WERI-Rb-1 (cell line): ENCODE results near the gene CFAP20DC.

ENCODE experiments used
- DNase-seq: peaks from one replicate; pipeline ENCODE4 v3.0.0-alpha.2; 2020
- H3K27ac ChIP-seq: fragments of 250-450 bp; sonication (Bioruptor Pico); 2 replicates; pipeline ENCODE4 v1.5.1; 2020; ENCODE audit warnings: mild to moderate bottlenecking, moderate library complexity
- H3K27me3 ChIP-seq: fragments of 250-450 bp; sonication (Bioruptor Pico); 2 replicates; pipeline ENCODE4 v1.5.1; 2021; ENCODE audit warnings: mild to moderate bottlenecking, low read depth, moderate library complexity; ENCODE audit not compliant: insufficient read depth, severe bottlenecking
- H3K36me3 ChIP-seq: fragments of 250-450 bp; sonication (Bioruptor Pico); 2 replicates; pipeline ENCODE4 v1.5.1; 2020; ENCODE audit warnings: mild to moderate bottlenecking, moderate library complexity
- H3K4me3 ChIP-seq: 2 replicates; pipeline ENCODE4 v1.5.1; 2011; ENCODE audit warnings: low read depth, mild to moderate bottlenecking, control low read depth, low read length
- H3K9me3 ChIP-seq: fragments of 250-450 bp; sonication (Bioruptor Pico); 2 replicates; pipeline ENCODE4 v1.5.1; 2021; ENCODE audit warnings: mild to moderate bottlenecking, moderate library complexity; ENCODE audit not compliant: severe bottlenecking
- TF ChIP-seq, protein P1 (sequence below): IDR thresholded peaks from 2 replicates; pipeline ENCODE4 v1.5.1; 2011; ENCODE audit warnings: low read depth, mild to moderate bottlenecking, control low read depth, inconsistent platforms, low read length

CFAP20DC gene

DNA sequence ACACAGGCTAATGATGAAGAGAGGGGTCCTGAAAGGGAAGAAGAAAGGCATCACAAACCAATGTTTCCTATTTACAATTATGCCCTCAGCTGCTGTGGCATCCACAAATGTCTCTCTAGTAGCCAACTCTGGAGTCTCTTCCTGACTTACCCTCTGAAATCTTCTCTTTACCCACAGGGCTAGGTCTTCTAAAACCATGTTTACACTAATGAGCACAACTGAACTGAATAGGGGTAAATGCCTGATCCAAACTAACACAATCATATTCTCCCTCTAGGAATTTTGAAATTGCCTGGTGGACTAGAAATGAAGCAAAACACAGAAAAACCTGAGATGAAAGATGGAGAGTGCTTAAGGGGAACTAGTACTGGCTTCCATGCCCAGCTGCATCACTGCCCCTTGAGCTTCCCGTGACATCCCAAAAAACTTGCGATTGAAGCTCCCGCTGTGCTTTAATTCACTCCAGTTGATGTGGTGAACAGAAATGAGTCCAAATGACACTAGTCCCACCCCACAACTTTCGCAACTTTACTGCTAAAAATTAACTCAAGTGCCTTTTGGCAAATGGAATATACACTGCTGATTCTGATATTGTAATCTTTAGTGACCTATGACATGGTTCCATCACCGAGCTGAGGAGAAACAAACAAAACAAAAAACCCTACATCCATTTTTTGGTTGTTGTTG, 32.8 kb downstream of the CFAP20DC start:
- no peak for DNase-seq
- Histone ChIP-seq H3K27me3 (no peaks in the 10 kb centered on the region), H3K4me3 (no peak overlapping the region), H3K9me3 (no peaks in the 10 kb centered on the region), H3K27ac (no peak overlapping the region), H3K36me3 (no peaks in the 10 kb centered on the region)
- TF ChIP-seq, protein P1, sequence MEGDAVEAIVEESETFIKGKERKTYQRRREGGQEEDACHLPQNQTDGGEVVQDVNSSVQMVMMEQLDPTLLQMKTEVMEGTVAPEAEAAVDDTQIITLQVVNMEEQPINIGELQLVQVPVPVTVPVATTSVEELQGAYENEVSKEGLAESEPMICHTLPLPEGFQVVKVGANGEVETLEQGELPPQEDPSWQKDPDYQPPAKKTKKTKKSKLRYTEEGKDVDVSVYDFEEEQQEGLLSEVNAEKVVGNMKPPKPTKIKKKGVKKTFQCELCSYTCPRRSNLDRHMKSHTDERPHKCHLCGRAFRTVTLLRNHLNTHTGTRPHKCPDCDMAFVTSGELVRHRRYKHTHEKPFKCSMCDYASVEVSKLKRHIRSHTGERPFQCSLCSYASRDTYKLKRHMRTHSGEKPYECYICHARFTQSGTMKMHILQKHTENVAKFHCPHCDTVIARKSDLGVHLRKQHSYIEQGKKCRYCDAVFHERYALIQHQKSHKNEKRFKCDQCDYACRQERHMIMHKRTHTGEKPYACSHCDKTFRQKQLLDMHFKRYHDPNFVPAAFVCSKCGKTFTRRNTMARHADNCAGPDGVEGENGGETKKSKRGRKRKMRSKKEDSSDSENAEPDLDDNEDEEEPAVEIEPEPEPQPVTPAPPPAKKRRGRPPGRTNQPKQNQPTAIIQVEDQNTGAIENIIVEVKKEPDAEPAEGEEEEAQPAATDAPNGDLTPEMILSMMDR = no peak

DNA sequence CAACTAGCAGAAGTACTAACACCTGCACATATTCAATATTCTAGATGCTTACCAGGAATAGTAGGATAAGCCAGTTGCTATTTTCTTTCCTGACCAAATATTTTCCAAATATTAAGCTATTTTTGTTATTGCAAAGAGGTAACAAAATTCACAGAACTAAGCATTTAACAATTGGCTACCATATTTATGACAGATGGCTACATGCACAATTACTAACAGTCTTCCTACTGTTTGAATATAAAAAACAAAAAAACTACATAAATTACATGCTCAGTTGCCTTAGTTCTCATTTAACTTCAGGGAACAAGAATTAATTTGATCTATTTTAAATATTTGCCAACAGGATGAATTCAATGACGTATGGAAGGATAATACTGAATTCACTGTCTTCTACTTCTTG, 36.2 kb downstream of the CFAP20DC start:
- no peaks in the 10 kb centered on the region for H3K27me3 ChIP-seq
- H3K36me3 ChIP-seq = no peaks in the 10 kb centered on the region
- no peak for DNase-seq
- H3K27ac ChIP-seq = no peak overlapping the region
- H3K4me3 ChIP-seq = no peak overlapping the region
- H3K9me3 ChIP-seq = no peaks in the 10 kb centered on the region
- TF ChIP-seq, protein P1 = no peak

DNA sequence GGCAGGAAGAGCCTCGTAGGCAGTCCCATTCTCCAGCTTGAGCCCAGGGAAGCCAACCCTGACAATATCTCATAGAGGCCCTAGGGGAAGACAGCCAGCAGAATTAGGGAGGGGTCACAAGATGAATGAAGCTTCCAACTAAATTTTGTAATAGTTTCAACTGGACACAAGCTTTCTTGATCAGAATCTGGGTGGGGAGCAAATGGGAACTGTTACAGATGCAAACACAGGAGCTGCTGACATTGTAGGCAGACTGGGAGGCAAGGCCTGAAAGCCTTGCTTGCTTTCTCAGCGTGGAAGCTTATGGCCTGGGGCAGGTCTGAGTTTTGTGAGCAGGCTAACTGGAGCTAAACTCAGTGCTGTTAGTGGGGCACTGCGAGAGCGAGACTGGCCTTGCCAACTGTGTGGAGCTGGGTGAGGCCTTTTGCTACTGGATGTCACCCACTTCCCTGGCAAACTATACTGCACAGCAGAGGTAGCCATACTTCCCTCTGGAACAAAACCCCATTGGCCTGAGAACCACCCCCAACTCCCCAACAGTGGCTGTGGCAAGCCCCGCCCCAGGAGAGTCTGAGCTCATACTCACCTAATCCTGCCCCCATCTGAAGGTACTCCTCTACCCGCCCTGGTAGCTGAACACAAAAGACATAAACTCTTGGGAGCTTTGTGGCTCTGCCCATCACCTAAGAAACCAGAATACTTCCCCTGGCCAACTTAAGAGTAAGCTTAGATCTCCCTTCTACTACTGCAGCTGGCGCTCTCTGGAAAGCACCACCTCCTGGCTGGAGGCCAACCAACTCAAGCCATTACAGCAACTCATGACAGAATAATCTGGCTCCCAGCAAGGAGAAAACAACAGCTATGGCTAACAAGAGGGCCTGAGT, 42.9 kb downstream of the CFAP20DC start:
- Histone ChIP-seq H3K36me3 (no peaks in the 10 kb centered on the region), H3K4me3 (no peak overlapping the region), H3K27ac (no peak overlapping the region), H3K27me3 (no peaks in the 10 kb centered on the region), H3K9me3 (no peaks in the 10 kb centered on the region)
- TF ChIP-seq, protein P1 = no peak
- no peak for DNase-seq

DNA sequence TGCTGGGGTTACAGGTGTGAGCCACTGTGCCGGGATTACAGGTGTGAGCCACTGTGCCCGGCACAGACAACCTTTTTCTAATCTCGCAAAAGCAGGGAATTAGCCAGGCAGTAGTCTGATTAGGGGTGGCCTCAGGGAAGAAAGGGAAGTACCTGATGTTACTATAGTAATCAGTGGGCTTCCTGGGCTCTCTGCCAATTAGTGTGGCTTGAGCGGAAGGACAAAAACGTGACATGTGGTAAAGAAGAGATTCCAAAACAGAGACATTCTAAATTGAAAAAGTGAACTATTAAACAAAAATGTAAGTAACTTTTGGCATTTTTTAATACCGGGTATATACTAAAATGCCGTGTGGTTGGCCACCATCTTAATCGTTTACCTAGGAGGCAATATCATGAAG, 48.1 kb downstream of the CFAP20DC start:
- no peak for DNase-seq
- TF ChIP-seq, protein P1 = no peak
- Histone ChIP-seq H3K9me3 (no peaks in the 10 kb centered on the region), H3K36me3 (no peaks in the 10 kb centered on the region), H3K27me3 (no peaks in the 10 kb centered on the region), H3K27ac (no peak overlapping the region), H3K4me3 (no peak overlapping the region)

DNA sequence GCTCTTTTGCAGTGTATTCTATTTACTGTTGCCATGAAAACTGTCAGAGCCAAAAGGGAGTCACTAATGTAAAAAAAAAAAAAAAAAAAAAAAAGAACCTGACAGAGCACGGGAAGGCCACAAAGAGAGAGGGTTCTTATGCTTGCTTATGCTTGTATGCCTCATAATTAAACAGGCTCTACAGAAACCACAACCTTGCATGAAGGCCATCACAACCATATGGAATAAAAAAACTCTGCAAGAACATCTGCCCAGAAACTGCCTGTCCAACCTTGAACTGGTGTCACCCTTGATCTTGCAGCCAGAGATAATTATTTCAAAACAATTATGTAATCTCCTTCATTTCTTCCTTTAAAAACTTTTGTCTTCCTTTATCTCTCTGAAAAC, 50.1 kb downstream of the CFAP20DC start:
- no peak for DNase-seq
- Histone ChIP-seq H3K27me3 (no peaks in the 10 kb centered on the region), H3K9me3 (no peaks in the 10 kb centered on the region), H3K36me3 (no peaks in the 10 kb centered on the region), H3K4me3 (no peak overlapping the region), H3K27ac (no peak overlapping the region)
- TF ChIP-seq, protein P1 = no peak
